ENCODE data around the gene EBLN1.

The EBLN1 gene

GRCh38 chr10:22217842-22218241, at the start of gene EBLN1:
TSS of gene EBLN1 (minus strand) at chr10:22218015. CDS start at chr10:22209983, 8,032 bp downstream.
- DNase-seq: no peak

- no peak for DNase-seq
Observed at GRCh38 chr10:22265839-22266537, 48.2 kb upstream of the EBLN1 start.

- no peak for DNase-seq
Observed at GRCh38 chr10:22263106-22263505, 45.3 kb upstream of the EBLN1 start.

- peak; percentile 40 for DNase-seq
Observed at GRCh38 chr10:22259280-22259679, 41.5 kb upstream of the EBLN1 start.

GRCh38 chr10:22258471-22258870, 40.7 kb upstream of the EBLN1 start:
- DNase-seq: no peak

- DNase-seq: no peak
Observed at GRCh38 chr10:22253580-22253882, 35.7 kb upstream of the EBLN1 start.

- peak; percentile 67 for DNase-seq
Observed at GRCh38 chr10:22252801-22253579, 35.2 kb upstream of the EBLN1 start.

GRCh38 chr10:22252224-22252800, 34.5 kb upstream of the EBLN1 start:
- peak; percentile 93 for DNase-seq

GRCh38 chr10:22251751-22252223, 34.0 kb upstream of the EBLN1 start:
- DNase-seq: peak; percentile 79

- DNase-seq: peak; percentile 39
Observed at GRCh38 chr10:22250897-22251660, 33.3 kb upstream of the EBLN1 start.

GRCh38 chr10:22247636-22248035, 29.8 kb upstream of the EBLN1 start:
- no peak for DNase-seq

- no peak for DNase-seq
Observed at GRCh38 chr10:22246680-22247391, 29.0 kb upstream of the EBLN1 start.

GRCh38 chr10:22245567-22245966, 27.8 kb upstream of the EBLN1 start:
- DNase-seq: no peak

- no peak for DNase-seq
Observed at GRCh38 chr10:22244855-22245254, 27.0 kb upstream of the EBLN1 start.

GRCh38 chr10:22244001-22244400, 26.2 kb upstream of the EBLN1 start:
- DNase-seq: no peak

GRCh38 chr10:22243321-22243720, 25.5 kb upstream of the EBLN1 start:
- peak; percentile 31 for DNase-seq

GRCh38 chr10:22231260-22231659, 13.4 kb upstream of the EBLN1 start:
- DNase-seq: no peak

- peak; percentile 51 for DNase-seq
Observed at GRCh38 chr10:22230158-22230833, 12.5 kb upstream of the EBLN1 start.

- DNase-seq: no peak
Observed at GRCh38 chr10:22229802-22230157, 12.0 kb upstream of the EBLN1 start.

- peak; percentile 87 for DNase-seq
Observed at GRCh38 chr10:22228943-22229801, 11.4 kb upstream of the EBLN1 start.
